Osteocyte (in vitro differentiated cells): Measurements from ENCODE around the gene CFAP90. TPM values are rescaled to one million over a fixed set of nuclear protein-coding genes. Genes with fewer than 3 reads are reported as not detected.

Source experiments
- DNase-seq: peaks from one replicate; pipeline ENCODE4 v3.0.0; 2021; ENCODE audit warnings: mixed read lengths; ENCODE audit not compliant: unreplicated experiment; ENCODE audit errors: extremely low spot score
- H3K27ac Mint-ChIP-seq: one replicate; pipeline ENCODE4 v1.8.0; 2021; ENCODE audit warnings: mild to moderate bottlenecking, mixed read lengths; ENCODE audit not compliant: unreplicated experiment
- H3K27me3 Mint-ChIP-seq: one replicate; pipeline ENCODE4 v1.8.0; 2021; ENCODE audit warnings: mixed read lengths; ENCODE audit not compliant: unreplicated experiment
- H3K36me3 Mint-ChIP-seq: one replicate; pipeline ENCODE4 v1.8.0; 2021; ENCODE audit warnings: mixed read lengths; ENCODE audit not compliant: unreplicated experiment
- H3K4me1 Mint-ChIP-seq: one replicate; pipeline ENCODE4 v1.8.0; 2021; ENCODE audit warnings: mixed read lengths; ENCODE audit not compliant: unreplicated experiment
- H3K4me3 Mint-ChIP-seq: one replicate; pipeline ENCODE4 v1.8.0; 2021; ENCODE audit warnings: mild to moderate bottlenecking, moderate library complexity, mixed read lengths; ENCODE audit not compliant: unreplicated experiment
- H3K9me3 Mint-ChIP-seq: one replicate; pipeline ENCODE4 v1.8.0; 2021; ENCODE audit warnings: mixed read lengths; ENCODE audit not compliant: unreplicated experiment
- CTCF ChIP-seq: fragments of 200-600 bp; sonication (generic); IDR thresholded peaks from 2 replicates; pipeline ENCODE4 v1.5.0; 2021; ENCODE audit warnings: antibody characterized with exemption, mild to moderate bottlenecking, moderate library complexity
- total RNA-seq: library from RNA; stranded (reverse); gene quantifications from 2 replicates; pipeline ENCODE4 v1.2.1, GENCODE V29; 2021

CFAP90 gene
- total RNA-seq, 1 donor from 2014 or later, result not detected

GRCh38 chr5:7816535-7816901 is 34.4 kb downstream of the CFAP90 start:
- peaks cover 26% of the 10 kb centered on the region for H3K27me3 Mint-ChIP-seq
- no peaks in the 10 kb centered on the region for H3K9me3 Mint-ChIP-seq
- H3K4me1 Mint-ChIP-seq, result peaks cover 2% of the 10 kb centered on the region
- H3K4me3 Mint-ChIP-seq, result no peak overlapping the region
- no peaks in the 10 kb centered on the region for H3K36me3 Mint-ChIP-seq
- no peak overlapping the region for H3K27ac Mint-ChIP-seq
- no peak for DNase-seq
- TF ChIP-seq CTCF, result no peak

- H3K27ac Mint-ChIP-seq, result no peak overlapping the region
These were observed 34.9 kb downstream of the CFAP90 start for GRCh38 chr5:7815892-7816534.

GRCh38 chr5:7814816-7815215 is 36.1 kb downstream of the CFAP90 start:
- H3K4me3 Mint-ChIP-seq, result no peak overlapping the region
- H3K27ac Mint-ChIP-seq, result no peak overlapping the region
- H3K27me3 Mint-ChIP-seq, result peaks cover 27% of the 10 kb centered on the region
- no peaks in the 10 kb centered on the region for H3K9me3 Mint-ChIP-seq
- DNase-seq, result no peak
- no peaks in the 10 kb centered on the region for H3K36me3 Mint-ChIP-seq
- peaks cover 2% of the 10 kb centered on the region for H3K4me1 Mint-ChIP-seq
- no peak for TF ChIP-seq CTCF

More at GRCh38 chr5:7815892-7816534, 34.9 kb downstream of the CFAP90 start:
- Mint-ChIP-seq H3K4me3 (no peak overlapping the region), H3K9me3 (no peaks in the 10 kb centered on the region), H3K36me3 (no peaks in the 10 kb centered on the region), H3K27me3 (peaks cover 23% of the 10 kb centered on the region), H3K4me1 (peaks cover 2% of the 10 kb centered on the region)
- peak; percentile 75 for TF ChIP-seq CTCF
- DNase-seq, result peak; percentile 89

- Mint-ChIP-seq H3K4me1 (peaks cover 2% of the 10 kb centered on the region), H3K27ac (no peak overlapping the region), H3K36me3 (no peaks in the 10 kb centered on the region), H3K9me3 (no peaks in the 10 kb centered on the region), H3K27me3 (peaks cover 29% of the 10 kb centered on the region), H3K4me3 (no peak overlapping the region)
- TF ChIP-seq CTCF, result no peak
- no peak for DNase-seq
These were observed 37.4 kb downstream of the CFAP90 start for GRCh38 chr5:7813576-7813975.

- Mint-ChIP-seq H3K27ac (no peak overlapping the region), H3K4me3 (no peak overlapping the region), H3K27me3 (peaks cover 29% of the 10 kb centered on the region), H3K9me3 (no peaks in the 10 kb centered on the region), H3K36me3 (no peaks in the 10 kb centered on the region), H3K4me1 (peaks cover 2% of the 10 kb centered on the region)
- no peak for DNase-seq
- TF ChIP-seq CTCF, result no peak
These were observed 37.9 kb downstream of the CFAP90 start for GRCh38 chr5:7813007-7813406.
